ENCODE measurements around the gene CDH4.

CDH4 gene

DNA sequence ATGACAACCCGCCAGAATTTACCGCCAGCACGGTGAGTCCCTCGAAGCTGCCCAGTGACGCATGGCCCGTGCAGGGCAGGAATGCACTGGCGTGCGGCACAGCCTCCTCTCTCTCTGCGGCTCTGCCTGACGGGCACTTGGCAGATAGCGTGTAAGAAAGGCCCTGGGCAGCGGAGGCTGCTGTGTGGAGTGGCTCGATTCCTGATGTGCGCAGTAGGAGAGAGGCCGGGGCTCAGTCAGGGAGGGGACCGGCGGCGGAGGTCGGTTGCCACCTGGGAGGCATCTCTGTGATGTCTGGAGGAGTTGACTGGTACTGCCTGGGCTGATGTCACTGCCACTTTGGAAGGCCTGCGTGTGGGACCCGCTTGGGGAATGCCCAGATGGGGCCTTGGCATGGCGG lies 643.0 kb downstream of the CDH4 start:
- no peak for DNase-seq

DNA sequence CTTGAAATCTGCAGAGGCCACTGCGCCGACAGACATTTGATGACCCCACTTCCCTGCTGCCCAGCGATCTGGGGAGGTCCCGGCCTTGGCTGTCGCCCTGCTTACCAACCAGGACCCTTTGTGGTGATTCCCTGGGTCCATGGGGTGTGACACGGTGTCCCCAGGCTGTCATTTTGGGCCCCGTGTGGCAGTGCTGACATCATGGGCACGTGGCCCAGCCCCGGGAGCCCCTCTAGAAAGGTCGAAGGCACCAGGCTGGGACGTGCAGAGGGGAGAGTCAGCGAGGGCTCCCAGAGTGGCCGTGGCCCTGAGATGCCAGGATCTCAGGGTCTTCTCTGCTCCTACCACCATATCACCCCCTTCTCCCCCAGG lies 643.6 kb downstream of the CDH4 start:
- DNase-seq: no peak

DNA sequence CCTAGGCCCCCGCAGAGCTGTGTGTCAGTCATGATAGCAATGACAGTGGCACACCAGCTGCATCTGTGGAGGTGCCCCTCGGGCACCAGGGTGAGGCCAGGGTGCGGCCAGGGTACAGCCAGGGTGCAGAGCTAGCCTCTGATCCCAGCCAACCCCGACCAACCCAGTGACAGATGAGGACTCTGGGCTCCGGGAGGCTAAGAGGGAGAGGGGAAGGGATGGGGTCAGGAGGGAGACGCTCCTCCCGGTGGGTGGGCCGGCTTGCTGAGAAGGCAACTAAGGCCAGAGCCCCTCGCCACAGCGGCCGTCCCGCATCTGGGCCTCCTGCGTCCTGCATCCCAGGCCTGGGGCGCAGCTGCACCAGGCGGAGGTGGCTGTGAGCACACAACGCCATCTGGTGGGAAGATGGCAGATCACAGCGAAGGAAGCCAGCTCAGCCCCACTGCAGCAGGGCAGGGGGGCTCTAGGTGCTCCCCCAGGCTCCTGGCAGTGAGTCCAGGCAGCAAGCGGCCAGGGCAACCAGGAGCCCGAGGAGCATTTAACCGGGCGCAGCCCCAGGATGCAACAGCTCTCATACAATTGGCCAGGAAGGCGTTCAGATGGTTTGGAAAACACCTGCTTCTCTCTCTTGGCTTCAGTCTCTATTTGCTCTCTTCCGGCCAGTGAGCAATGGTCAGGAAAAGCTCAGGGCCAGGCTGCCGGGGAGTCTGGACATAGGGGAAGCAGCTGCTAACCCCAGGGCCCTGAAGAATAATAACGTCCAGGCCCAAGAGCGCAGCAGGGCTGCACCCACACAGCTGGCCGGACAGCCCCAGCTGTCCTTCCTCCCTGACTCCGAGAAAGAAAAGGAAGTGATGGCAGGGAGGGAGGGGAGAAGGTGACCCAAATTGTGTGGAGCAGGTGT lies 644.2 kb downstream of the CDH4 start:
- peak; percentile 33 for DNase-seq

DNA sequence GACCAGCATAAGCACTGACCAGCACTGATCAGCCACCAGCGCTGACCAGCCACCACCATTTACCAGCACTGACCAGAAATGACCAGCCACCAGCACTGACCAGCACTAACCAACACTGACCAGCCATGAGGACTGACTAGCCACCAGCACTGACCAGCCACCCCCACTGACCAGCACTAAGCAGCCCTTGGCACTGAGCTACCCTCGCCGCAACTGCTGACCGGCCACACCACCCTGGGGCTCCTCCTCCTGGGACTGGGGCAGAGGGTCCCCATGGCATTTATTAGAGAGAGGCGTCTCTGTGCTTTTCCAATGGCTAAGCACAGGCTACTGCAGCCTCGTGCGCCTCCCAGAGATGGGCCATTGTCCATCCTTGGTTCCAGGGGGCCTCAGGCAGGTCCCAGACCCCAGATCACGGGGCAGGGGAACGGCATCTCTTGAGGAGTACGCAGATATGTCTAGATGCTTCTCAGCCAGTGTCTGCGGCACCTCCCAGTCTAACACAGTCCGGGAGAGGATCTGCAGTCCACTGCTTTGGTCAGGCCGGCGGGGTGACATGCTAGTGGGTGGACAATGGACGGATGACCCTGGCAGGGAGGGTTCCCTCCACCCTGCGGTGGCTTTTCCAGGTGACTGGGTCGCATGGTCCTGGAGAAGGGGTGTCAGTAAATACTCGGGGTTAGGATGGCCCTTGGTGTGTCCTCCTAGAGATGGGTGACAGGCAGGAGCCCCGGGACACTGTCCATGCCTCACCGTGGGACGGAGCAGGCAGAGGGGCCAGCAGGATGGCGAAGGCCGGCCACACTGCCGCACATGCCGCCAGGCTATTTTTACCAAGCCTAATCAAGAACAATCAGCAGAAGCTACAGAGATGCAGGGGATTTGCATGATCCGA lies 645.6 kb downstream of the CDH4 start:
- no peak for DNase-seq

DNA sequence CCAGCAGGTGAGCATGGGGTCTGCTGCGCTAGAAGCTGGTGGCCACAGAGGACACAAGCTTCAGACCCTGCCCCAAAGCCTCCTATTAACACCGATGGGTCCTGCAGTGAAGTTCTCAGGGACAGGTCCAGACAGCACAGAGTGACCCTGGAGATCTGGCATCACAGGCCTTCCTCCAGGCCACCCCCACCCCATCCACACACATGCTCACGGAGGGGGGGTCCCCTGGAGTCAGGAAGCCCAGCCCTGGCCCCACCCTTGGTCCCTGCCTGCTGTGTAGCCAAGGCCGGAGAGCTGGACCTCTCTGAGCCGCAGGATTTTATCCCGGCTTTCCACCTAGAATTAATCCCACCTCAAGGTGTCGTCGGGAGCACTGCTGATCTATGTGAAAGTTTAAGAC lies 646.3 kb downstream of the CDH4 start:
- DNase-seq: no peak

DNA sequence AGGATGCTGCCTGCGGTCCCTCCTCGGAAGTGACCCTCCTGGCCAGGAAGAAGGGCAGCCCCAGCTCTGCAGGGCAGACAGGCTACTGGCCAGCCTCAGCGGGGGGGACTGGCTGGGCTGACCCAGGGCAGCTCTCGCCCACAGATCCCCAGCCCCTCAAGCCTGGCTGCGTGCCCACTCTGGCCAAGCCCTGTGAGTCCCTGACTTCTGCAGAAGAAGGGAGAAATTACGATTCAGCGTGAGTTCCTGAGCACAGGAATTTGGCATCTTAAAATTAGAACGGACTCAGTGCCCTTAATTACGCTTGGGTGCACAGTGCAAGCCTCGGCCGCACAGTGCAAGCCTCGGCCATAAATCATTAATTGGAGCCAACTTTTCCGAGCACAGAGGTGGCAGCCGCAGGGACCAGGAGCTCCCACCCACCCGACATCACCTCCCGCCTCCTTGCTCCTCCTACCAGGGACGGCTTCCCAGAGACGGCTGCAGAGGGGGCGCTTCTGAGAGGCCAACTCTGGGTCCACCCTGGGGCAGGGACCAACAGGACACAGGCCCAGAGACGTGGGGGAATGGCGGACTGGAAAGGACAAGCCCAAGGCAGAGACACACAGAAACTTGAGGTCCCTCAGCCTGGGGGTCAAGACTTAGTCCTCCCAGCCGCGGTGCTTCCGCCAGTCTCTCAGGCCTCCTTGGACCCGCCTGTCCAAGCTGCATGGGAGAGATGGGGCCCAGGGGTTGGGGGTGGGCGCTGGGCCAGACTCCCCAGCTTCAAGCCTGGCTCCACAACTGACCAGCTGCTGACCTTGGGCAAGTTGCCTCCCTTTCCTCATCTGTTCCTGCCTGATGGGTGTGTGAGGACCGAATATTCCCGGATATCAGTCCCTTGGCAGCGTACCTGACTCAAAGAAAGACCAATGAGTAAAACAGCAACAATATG lies 648.2 kb downstream of the CDH4 start:
- no peak for DNase-seq

DNA sequence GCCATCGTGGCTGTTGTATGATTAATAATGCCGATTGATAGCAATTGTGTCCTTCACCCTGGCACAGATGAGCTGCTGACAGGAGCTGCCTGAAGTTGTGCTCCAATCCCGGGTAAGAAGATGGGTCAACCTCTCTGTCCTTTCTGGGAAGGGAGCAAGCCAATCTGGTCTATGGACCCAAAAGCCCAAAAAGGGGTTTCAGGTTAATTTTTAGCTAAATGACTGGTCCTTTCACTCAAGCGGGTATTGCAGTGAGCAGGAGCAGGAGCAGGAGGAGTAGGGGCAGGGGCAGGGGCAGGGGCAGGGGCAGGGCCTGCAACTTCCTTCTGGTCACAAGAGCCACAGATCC lies 648.9 kb downstream of the CDH4 start:
- no peak for DNase-seq

DNA sequence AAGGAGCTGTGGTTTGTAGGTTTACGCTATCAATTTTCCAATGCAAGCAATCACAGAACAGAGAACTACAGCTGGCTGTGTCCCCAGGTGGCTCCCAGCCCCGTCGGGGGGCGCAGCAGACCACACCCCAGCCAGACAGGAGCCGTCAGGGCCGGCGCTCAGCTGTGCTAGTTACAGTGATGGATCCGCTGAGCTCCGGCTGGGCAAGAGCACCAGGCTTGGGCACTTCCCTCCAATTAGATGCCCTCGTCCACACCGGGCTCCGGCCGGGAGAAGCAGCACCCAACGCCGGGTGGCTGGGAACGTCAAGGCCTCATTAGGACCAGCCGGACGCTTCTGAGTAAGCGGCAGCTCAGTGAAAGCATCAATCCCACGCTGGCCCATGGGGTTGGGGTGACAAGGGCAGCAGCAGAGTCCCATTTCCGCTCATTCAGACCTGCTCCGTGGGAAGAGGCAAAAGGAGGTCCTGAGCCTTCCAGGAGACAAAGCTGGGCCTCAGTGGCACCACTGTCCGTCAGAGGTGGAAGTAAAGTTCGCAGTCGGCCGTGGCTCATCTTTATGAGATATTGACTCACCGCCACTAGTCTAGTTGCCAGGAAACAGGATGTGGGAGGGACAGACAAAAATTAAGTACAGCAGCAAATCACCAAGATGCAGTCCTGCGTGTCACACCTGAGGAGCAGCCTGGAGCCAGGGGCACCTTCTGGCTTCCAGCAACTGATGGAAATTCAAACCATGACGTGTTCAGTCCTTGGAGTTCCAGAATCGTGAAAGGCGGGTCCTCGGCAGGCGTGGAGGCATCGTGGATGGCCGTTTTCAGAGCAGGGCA lies 649.5 kb downstream of the CDH4 start:
- peak; percentile 11 for DNase-seq

DNA sequence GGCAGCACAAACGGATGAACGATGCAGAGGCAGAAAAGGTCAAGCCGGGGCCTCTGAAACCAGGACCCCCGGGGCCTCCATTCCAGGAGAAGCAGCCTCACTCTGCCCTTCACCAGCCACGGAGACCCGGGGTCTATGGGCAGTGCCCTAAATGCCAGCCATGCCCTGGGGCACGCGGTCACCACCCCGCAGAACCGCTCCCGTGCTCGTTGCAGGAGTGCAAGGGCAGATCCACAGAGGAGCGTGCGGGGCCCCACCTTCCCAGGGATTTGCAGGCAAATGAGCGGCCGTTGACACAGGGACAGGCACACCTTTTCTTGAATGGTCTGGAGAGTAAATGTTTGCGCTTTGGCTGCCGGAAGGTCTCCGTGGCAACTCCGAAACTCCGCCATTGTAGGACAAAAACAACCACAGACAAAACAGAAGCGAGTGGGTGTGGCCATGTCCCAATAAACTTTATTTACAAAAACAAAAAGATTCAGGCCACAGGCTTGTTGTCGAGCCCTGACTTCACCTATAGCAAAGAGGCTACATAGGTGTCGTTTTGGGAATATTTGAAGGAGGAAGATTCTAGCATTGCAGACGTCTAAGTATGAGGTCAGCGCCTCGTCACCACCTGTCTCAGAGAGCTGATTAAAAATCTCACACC lies 650.3 kb downstream of the CDH4 start:
- no peak for DNase-seq

DNA sequence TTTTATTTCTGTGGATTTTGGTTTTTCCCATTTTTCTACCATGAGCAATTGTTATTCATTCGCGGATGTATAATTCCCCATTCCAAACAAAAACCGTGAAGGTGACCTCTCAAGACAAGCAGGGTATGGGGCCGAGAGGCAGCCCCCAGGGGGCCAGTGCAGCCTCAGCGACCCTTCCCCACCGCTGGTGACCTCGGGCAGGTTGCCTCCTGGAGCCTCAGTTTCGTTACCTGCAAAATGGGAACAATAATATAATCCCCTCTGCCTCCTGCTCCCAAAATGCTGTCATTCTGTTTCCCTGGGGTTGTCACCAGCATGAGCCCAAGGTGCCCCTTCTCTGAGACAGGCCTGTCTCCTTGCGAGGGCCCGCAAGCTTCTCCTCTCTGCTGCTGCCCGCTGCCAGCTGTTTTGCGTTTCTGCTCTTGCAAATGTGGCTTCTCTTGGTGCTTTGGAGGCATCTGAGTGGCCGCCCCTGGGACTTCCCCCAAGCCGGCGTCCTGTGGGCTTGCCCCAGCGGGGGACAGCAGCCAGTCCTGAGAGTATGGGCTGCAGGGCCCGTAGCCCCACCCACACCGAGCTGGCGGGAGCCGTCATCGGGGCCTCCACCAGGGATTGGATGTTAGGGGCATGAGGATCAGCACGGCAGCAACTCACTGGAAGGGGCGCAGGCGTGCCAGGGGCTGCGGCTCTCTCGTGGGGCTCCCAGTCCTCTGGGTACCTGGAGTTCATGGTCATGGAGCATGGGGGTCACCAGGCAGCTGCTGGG lies 651.7 kb downstream of the CDH4 start:
- DNase-seq: no peak

DNA sequence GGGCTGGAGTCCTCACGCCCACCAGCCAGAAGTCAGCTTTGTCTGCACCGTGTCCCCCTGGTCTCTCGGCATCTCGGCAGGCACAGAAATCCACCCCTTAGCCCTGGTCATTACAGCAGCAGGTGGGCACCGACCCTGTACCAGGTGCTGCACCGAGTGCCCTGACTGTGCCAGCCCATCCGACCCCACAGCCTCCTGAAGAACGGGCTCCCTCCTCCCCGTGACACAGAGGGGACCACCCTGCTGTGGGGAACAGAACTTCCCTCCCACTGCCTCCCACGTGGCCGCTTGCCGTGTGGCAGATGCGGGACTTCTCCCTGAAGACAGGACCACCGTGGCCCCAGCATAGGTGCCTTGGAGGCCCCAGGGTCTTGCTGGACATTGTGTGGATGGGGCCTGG lies 652.4 kb downstream of the CDH4 start:
- DNase-seq: no peak

DNA sequence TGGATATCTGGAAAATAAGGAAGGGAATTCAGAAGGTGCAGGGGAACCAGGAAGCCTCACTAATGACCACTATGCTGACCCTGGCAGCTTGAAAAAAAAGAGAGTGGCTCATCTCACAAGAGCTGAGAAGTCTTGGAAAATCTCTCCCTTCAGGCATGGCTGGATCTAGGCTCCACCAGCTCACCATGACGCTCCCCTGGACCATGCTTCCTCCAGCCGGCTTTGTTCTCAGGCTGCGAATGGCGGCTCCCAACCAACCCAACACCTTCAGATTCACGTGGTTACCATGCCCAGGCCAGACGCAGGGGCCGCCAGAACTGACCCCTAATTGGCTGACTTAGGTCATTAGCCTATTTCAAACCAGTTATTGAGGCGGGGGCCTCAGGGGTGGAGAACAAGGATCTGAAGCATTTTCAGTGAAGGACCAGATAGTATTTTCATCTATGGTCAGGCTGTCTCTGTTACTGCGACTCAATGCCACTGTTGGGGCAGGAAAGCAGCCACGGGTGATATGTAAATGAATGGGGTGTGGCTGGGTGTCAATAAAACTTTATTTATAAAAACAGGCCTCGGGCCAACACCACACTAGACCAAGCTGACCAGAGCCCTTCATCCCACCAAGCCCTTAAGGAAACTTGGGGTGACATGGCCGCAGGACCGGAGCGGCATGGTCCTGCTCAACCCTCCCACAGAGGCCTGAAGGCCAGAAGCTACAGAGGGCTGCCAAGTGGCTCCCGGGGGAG lies 653.9 kb downstream of the CDH4 start:
- DNase-seq: no peak

DNA sequence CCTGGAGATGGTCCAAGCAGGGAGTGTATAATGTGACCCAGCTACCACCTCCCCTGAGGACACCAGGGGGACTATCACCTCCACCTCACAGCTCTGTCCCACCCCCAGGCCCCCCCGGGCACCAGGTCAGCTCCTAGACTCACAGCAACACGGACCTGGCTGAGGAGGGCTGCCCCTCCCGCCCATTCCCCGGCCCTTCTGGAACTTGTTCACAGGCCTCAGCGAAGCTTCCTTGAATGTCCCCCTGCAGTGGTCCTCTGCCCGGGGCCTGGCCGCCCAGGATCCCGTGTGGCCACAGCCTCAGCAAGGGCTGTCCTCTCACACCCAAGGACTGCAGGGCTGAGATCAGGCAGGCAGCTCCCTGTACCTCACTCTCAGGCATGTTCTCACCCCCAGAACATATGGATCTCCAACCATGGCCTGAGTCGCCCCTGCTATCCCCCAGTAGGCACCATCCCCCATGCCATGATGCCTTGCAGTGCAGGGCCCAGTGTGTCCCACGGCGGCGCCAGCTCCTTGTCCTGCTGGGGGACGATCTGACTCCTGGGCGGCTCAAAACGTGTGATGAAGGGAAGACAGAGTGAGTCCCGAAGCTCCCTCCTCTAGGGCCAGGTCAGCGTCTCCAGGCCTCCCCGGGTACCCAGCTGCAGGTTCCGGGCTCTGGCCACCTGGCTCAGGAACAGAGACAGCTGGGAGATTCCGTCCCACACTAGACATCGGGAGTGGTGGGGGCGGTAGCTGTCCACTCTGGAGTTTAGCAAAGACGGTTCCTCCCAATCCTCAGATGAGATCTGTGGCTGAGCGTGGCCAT lies 655.2 kb downstream of the CDH4 start:
- DNase-seq: no peak

DNA sequence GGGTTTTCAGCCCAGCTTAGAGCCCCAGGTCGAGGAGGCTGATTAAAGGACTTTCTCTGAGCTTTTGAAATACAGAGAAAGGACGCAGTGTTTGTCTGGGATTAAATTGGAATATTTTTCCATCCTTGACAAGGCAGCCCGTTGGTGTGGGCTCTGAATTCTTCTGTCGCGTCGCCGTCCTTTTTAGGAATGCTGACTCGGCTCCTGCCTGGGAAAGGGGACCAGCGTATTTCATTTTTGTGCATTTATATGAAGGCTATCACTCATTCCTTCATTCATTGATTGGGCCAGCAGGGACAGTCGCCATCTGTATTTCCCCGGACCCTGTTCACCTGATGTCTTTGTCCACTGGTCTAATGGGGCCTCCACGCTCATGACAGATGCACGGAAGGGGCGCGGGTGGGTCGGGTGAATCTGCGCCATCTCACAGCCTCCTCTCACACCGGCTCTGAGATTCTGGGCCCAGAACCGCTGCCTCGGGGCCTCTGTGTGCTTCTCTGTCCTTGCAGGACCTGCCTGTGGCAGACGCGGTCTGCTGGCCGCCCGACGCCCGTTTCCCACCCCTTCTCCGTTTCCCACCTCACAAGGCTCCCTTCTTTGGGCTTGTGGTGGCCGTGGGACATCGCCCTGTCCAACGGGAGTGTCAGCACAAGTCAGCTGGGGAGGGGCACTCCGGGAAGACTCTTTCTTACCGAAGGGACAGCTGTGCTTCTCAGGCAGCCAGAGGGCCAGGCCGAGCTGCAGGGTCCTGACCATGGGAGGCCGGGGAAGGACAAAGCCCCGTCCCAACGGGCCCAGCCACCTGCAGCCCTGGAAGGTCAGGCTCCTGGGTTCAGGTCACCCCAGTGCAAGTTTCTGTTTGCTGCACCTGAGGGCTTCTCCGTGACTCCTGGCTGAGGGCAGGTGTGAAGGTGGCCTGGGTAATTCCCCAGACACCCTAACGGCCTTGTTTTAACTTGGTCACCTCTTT lies 656.3 kb downstream of the CDH4 start:
- DNase-seq: no peak

DNA sequence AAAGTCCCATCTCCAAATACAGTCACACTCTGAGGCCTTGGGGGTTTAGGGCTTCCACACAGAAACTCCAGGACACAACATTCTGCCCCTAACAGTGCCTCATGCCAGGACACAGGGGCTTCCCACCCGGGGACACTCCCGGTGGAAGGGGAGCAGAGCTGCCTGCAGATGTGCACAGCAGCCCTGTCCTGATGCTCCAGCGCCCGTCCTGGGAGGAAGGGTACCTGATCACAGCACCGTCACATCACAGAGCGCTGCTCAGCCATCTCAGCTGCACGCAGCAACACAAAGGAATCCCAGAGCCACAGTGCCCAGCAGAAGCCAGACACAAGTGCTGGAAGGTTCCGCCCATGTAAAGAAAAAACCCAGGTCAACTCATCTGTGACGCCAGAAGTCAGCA lies 657.0 kb downstream of the CDH4 start:
- no peak for DNase-seq

DNA sequence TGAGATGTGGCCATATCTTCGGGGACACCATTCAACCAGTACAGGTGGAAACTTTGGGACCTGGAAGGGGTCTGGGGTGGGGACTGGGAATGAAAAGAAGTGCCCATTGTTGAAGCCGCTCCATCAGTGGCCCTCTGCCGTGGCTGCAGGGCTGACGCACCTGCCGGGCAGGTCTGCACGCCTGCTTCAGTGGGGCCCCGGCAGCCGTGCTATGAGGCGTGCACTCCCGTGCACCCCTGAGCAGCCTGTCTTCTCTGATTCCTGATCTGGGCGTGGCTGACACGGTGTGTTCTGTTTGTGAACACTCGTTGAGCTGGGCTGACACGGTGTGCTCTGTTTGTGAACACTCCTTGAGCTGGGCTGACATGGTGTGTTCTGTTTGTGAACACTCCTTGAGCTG lies 657.8 kb downstream of the CDH4 start:
- DNase-seq: no peak

DNA sequence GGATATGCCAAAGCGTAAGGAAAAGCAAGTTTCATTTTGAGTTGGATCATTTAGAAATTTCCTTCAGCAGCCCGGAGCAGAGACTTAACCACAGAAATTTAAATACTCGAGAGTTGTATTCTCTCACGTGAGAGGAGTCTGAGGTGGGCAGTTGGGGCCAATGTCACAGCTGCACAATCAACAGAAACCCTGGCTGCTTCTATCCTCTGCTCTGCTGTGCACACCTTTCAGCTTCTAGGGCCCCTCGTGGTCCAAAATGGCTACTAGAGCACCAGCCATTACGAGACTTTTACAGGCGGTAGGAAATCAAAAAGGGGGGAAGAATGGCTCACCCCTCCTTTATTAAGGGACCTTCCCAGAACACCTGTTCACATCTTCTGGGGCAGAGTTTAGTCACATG lies 659.8 kb downstream of the CDH4 start:
- no peak for DNase-seq
